ENCODE results near the gene FILIP1L. TPM values are rescaled to one million over a fixed set of nuclear protein-coding genes. Genes with fewer than 3 reads are reported as not detected.

The FILIP1L gene
- total RNA-seq, 2 experiments from 2014 or later: not detected

DNA sequence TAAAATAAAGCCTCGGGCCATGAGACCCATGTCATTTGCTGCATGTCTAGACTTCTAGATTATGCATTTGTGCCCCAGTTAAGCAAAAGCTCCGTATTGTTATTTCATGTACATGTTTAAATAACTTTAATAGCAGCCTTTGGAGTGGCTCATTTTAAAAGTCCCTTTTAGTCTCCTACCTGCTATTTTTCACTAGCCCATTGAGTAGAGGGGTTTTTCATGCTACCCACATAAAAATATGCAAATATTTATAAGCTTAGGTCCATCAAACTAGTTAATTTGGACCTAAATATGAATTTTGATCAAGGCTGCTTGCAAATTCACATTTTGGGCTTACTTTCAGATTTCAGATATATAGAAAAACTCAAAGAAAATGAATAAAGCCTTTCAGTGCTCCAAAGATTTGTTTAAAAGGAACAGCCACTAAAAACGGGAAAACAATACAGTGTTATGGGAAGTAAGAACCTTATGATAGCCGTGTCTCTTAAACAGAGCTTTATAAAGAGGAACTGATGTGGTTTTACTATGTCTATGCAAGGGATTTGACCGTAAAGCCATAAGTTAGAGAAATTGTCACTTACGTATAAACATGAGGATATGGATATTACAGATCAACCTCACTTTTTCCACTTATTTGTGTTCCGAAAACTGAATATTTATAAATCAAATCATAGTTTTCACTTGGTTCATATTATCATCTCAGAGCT lies 30.0 kb downstream of the FILIP1L start:
- H3K9me3 ChIP-seq (ENCODE audit: low read length): no peaks in the 10 kb centered on the region
- CTCF ChIA-PET (ENCODE audit: unreplicated experiment): no interaction called here
- no peaks in the 10 kb centered on the region for H3K36me3 ChIP-seq (ENCODE audit: insufficient read depth, low read length)
- H2AFZ ChIP-seq (ENCODE audit: low read length): no peak overlapping the region
- intact Hi-C loops (cut with micrococcal nuclease; ENCODE audit: unreplicated experiment): no loop called here
- H4K20me1 ChIP-seq (ENCODE audit: insufficient read depth, low read length): no peaks in the 10 kb centered on the region; the same call in 1 of the 2 replicates
- POLR2A ChIA-PET: interaction anchor here (0.7 to 1.8 kb wide), 4 partner anchors 11 to 23 kb away, joined by 3 to 9 read pairs (median 4); no protein-coding TSS in a partner anchor
- no peaks in the 10 kb centered on the region for H3K4me1 ChIP-seq (ENCODE audit: insufficient read depth, low read length, poor library complexity, severe bottlenecking)
- no peak overlapping the region for H3K4me3 ChIP-seq (ENCODE audit: low read depth, low read length, poor library complexity, severe bottlenecking)
- BruUV-seq (replicated peaks): no TSS peak
- H3K9me2 ChIP-seq (ENCODE audit: insufficient read depth, low read length): no peaks in the 10 kb centered on the region
- H3K4me2 ChIP-seq (ENCODE audit: low read length): no peak overlapping the region
- H3K79me2 ChIP-seq (ENCODE audit: insufficient read depth, low read depth, low read length): no peaks in the 10 kb centered on the region
- TF ChIP-seq, protein P1, sequence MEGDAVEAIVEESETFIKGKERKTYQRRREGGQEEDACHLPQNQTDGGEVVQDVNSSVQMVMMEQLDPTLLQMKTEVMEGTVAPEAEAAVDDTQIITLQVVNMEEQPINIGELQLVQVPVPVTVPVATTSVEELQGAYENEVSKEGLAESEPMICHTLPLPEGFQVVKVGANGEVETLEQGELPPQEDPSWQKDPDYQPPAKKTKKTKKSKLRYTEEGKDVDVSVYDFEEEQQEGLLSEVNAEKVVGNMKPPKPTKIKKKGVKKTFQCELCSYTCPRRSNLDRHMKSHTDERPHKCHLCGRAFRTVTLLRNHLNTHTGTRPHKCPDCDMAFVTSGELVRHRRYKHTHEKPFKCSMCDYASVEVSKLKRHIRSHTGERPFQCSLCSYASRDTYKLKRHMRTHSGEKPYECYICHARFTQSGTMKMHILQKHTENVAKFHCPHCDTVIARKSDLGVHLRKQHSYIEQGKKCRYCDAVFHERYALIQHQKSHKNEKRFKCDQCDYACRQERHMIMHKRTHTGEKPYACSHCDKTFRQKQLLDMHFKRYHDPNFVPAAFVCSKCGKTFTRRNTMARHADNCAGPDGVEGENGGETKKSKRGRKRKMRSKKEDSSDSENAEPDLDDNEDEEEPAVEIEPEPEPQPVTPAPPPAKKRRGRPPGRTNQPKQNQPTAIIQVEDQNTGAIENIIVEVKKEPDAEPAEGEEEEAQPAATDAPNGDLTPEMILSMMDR (conservative IDR thresholded peaks at IDR 0.05; ENCODE audit: low read length): no peak
- TF ChIP-seq EZH2phosphoT487 (IDR thresholded peaks at IDR 0.05; ENCODE audit: borderline replicate concordance, low read depth, low read length): no peak
- no peak overlapping the region for H3K27ac ChIP-seq (ENCODE audit: low read depth, low read length, poor library complexity, severe bottlenecking)
- no peak for DNase-seq (ENCODE audit: low spot score)

DNA sequence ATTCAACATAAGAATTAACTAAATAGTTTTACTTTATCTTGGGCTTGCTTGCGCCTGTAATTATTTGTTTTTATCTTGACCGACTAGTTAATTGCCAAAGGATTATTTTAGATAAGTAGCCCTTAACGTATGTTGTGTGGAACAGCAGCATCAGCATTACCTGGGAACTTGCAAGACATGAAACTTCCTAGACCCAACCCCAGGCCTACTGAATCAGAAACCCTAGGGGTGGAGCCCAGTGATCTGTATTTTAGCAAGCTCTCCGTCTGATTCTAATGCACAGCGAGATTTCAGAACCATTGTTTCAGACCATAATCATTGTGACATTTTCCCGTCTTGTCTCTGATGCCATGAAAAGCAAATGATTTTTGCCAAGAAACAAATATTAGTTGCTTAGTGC lies 31.1 kb downstream of the FILIP1L start:
- no TSS peak for BruUV-seq (replicated peaks)
- Histone ChIP-seq H3K9me2 (ENCODE audit: insufficient read depth, low read length) (no peaks in the 10 kb centered on the region), H3K27ac (ENCODE audit: low read depth, low read length, poor library complexity, severe bottlenecking) (no peak overlapping the region), H3K4me2 (ENCODE audit: low read length) (no peak overlapping the region), H3K4me1 (ENCODE audit: insufficient read depth, low read length, poor library complexity, severe bottlenecking) (no peaks in the 10 kb centered on the region), H3K4me3 (ENCODE audit: low read depth, low read length, poor library complexity, severe bottlenecking) (no peak overlapping the region), H3K36me3 (ENCODE audit: insufficient read depth, low read length) (no peaks in the 10 kb centered on the region), H3K79me2 (ENCODE audit: insufficient read depth, low read depth, low read length) (no peaks in the 10 kb centered on the region), H2AFZ (ENCODE audit: low read length) (no peak overlapping the region), H3K9me3 (ENCODE audit: low read length) (no peaks in the 10 kb centered on the region), H4K20me1 (ENCODE audit: insufficient read depth, low read length) (no peaks in the 10 kb centered on the region; the same call in 1 of the 2 replicates)
- DNase-seq (ENCODE audit: low spot score): no peak
- POLR2A ChIA-PET: interaction anchor here (0.7 to 1.5 kb wide), 2 partner anchors 10 to 24 kb away, joined by 3 to 6 read pairs; no protein-coding TSS in a partner anchor
- CTCF ChIA-PET (ENCODE audit: unreplicated experiment): no interaction called here
- TF ChIP-seq EZH2phosphoT487 (IDR thresholded peaks at IDR 0.05; ENCODE audit: borderline replicate concordance, low read depth, low read length): no peak
- TF ChIP-seq, protein P1 (conservative IDR thresholded peaks at IDR 0.05; ENCODE audit: low read length): no peak
- intact Hi-C loops (cut with micrococcal nuclease; ENCODE audit: unreplicated experiment): no loop called here

DNA sequence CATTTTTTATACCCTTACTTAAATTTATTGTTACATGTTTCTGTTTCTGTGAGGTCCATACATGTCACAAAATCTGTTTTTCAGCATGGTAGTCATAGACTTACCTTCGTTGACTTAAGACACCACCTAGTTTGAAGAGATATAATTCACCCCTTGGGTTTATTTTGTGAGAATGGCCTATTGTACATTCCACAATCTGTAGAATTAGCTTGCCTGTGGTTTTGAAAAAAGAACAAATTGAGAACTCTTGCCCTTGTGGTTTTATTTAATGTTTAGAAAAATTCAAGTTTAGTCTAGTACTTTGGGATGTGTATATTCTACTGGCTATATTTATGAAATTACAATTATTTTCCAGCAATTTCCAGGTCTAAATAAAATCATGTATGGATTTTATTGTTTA lies 31.6 kb downstream of the FILIP1L start:
- BruUV-seq (replicated peaks): no TSS peak
- no peak for DNase-seq (ENCODE audit: low spot score)
- H3K36me3 ChIP-seq (ENCODE audit: insufficient read depth, low read length): no peaks in the 10 kb centered on the region
- no peak overlapping the region for H2AFZ ChIP-seq (ENCODE audit: low read length)
- H3K4me2 ChIP-seq (ENCODE audit: low read length): no peak overlapping the region
- no peaks in the 10 kb centered on the region for H3K79me2 ChIP-seq (ENCODE audit: insufficient read depth, low read depth, low read length)
- intact Hi-C loops (cut with micrococcal nuclease; ENCODE audit: unreplicated experiment): no loop called here
- H4K20me1 ChIP-seq (ENCODE audit: insufficient read depth, low read length): no peaks in the 10 kb centered on the region; the same call in 1 of the 2 replicates
- no peak overlapping the region for H3K4me3 ChIP-seq (ENCODE audit: low read depth, low read length, poor library complexity, severe bottlenecking)
- no peaks in the 10 kb centered on the region for H3K9me2 ChIP-seq (ENCODE audit: insufficient read depth, low read length)
- POLR2A ChIA-PET: interaction anchor here (1.1 kb wide), 1 partner anchor 9 kb away, joined by 6 read pairs; no protein-coding TSS in a partner anchor
- CTCF ChIA-PET (ENCODE audit: unreplicated experiment): no interaction called here
- no peaks in the 10 kb centered on the region for H3K4me1 ChIP-seq (ENCODE audit: insufficient read depth, low read length, poor library complexity, severe bottlenecking)
- TF ChIP-seq, protein P1 (conservative IDR thresholded peaks at IDR 0.05; ENCODE audit: low read length): no peak
- no peak for TF ChIP-seq EZH2phosphoT487 (IDR thresholded peaks at IDR 0.05; ENCODE audit: borderline replicate concordance, low read depth, low read length)
- no peaks in the 10 kb centered on the region for H3K9me3 ChIP-seq (ENCODE audit: low read length)
- no peak overlapping the region for H3K27ac ChIP-seq (ENCODE audit: low read depth, low read length, poor library complexity, severe bottlenecking)
